ENCODE results near the gene SPTLC1. TPM values are rescaled to one million over a fixed set of nuclear protein-coding genes. Genes with fewer than 3 reads are reported as not detected.
A peak's percentile ranks its signal among the peaks of the same experiment; 100 is the strongest.

SPTLC1 gene
- total RNA-seq, 4 donors from 2014 or later: 50.0 to 57.8 (median 52.5) TPM

- Histone ChIP-seq H3K36me3 (peaks cover 42 to 86% (median 65%) of the 10 kb centered on the region in 4 donors), H3K4me1 (no peaks in the 10 kb centered on the region), H3K27me3 (no peaks in the 10 kb centered on the region), H3K9me3 (peaks cover 0 to 16% (median 9%) of the 10 kb centered on the region in 4 donors), H3K4me3 (no peak overlapping the region), H3K27ac (replicated peaks in 1 of 4) (no peak overlapping the region)
- no peak for DNase-seq (ENCODE audit: extremely low spot score)
- TF ChIP-seq CTCF (IDR thresholded peaks at IDR 0.05) (no peak), POLR2AphosphoS5 (IDR thresholded peaks at IDR 0.05) (no peak), EP300 (IDR thresholded peaks at IDR 0.05) (no peak), POLR2A (IDR thresholded peaks at IDR 0.05; ENCODE audit: low read depth) (no peak)
- WGBS: 86% methylated on average over 2 of the region's 2 CpGs
- intact Hi-C loops (cut with DNase I): no loop called here
These were observed 70.3 kb downstream of the SPTLC1 start for GRCh38 chr9:92044936-92045335.

GRCh38 chr9:92043002-92043401 lies 72.2 kb downstream of the SPTLC1 start:
- peaks cover 44 to 77% (median 61%) of the 10 kb centered on the region in 4 donors for H3K36me3 ChIP-seq
- H3K4me3 ChIP-seq: no peak overlapping the region
- no peak for DNase-seq (ENCODE audit: extremely low spot score)
- no peak overlapping the region for H3K27ac ChIP-seq (replicated peaks in 1 of 4)
- H3K4me1 ChIP-seq: peaks cover 0 to 10% (median 10%) of the 10 kb centered on the region in 4 donors
- intact Hi-C loops (cut with DNase I): no loop called here
- no peaks in the 10 kb centered on the region for H3K27me3 ChIP-seq
- TF ChIP-seq CTCF (IDR thresholded peaks at IDR 0.05): no peak
- no peak for TF ChIP-seq EP300 (IDR thresholded peaks at IDR 0.05)
- no peak for TF ChIP-seq POLR2AphosphoS5 (IDR thresholded peaks at IDR 0.05)
- no peak for TF ChIP-seq POLR2A (IDR thresholded peaks at IDR 0.05; ENCODE audit: low read depth)
- 98% methylated on average over 3 of the region's 3 CpGs for WGBS
- H3K9me3 ChIP-seq: peaks cover 0 to 16% (median 9%) of the 10 kb centered on the region in 4 donors

GRCh38 chr9:92042260-92042659 lies 73.0 kb downstream of the SPTLC1 start:
- TF ChIP-seq POLR2A (IDR thresholded peaks at IDR 0.05; ENCODE audit: low read depth): no peak
- TF ChIP-seq EP300 (IDR thresholded peaks at IDR 0.05): no peak
- no peak for TF ChIP-seq CTCF (IDR thresholded peaks at IDR 0.05)
- TF ChIP-seq POLR2AphosphoS5 (IDR thresholded peaks at IDR 0.05): no peak

GRCh38 chr9:92036756-92037155 lies 78.5 kb downstream of the SPTLC1 start:
- WGBS: 69% methylated on average over 2 of the region's 2 CpGs
- Histone ChIP-seq H3K4me1 (peaks cover 0 to 49% (median 42%) of the 10 kb centered on the region in 4 donors), H3K27me3 (no peaks in the 10 kb centered on the region), H3K4me3 (no peak overlapping the region), H3K9me3 (peaks cover 0 to 9% (median 3%) of the 10 kb centered on the region in 4 donors), H3K36me3 (peaks cover 19 to 76% (median 42%) of the 10 kb centered on the region in 4 donors), H3K27ac (replicated peaks in 1 of 4) (peak overlapping the region; percentile 57 to 81 (median 72))
- no peak for DNase-seq (ENCODE audit: extremely low spot score)
- TF ChIP-seq CTCF (IDR thresholded peaks at IDR 0.05) (no peak), POLR2AphosphoS5 (IDR thresholded peaks at IDR 0.05) (no peak), EP300 (IDR thresholded peaks at IDR 0.05) (no peak), POLR2A (IDR thresholded peaks at IDR 0.05; ENCODE audit: low read depth) (no peak)
- intact Hi-C loops (cut with DNase I): loop anchor here (10.0 kb wide), 2 partner anchors 262 to 292 kb away; no protein-coding TSS in a partner anchor

More at GRCh38 chr9:92042260-92042659, 73.0 kb downstream of the SPTLC1 start:
- no peak for DNase-seq (ENCODE audit: extremely low spot score)
- Histone ChIP-seq H3K27ac (replicated peaks in 1 of 4) (no peak overlapping the region), H3K4me1 (peaks cover 0 to 18% (median 17%) of the 10 kb centered on the region in 4 donors), H3K27me3 (no peaks in the 10 kb centered on the region), H3K36me3 (peaks cover 47 to 77% (median 63%) of the 10 kb centered on the region in 4 donors), H3K4me3 (no peak overlapping the region), H3K9me3 (peaks cover 0 to 16% (median 9%) of the 10 kb centered on the region in 4 donors)
- intact Hi-C loops (cut with DNase I): no loop called here
- 97% methylated on average over 1 of the region's 1 CpG for WGBS

GRCh38 chr9:92036411-92036746 lies 78.8 kb downstream of the SPTLC1 start:
- no peaks in the 10 kb centered on the region for H3K27me3 ChIP-seq
- peaks cover 17 to 77% (median 41%) of the 10 kb centered on the region in 4 donors for H3K36me3 ChIP-seq
- DNase-seq (ENCODE audit: extremely low spot score): no peak
- peaks cover 0 to 49% (median 42%) of the 10 kb centered on the region in 4 donors for H3K4me1 ChIP-seq
- intact Hi-C loops (cut with DNase I): loop anchor here (10.0 kb wide), 2 partner anchors 262 to 292 kb away; no protein-coding TSS in a partner anchor
- TF ChIP-seq EP300 (IDR thresholded peaks at IDR 0.05) (no peak), CTCF (IDR thresholded peaks at IDR 0.05) (no peak), POLR2AphosphoS5 (IDR thresholded peaks at IDR 0.05) (peak in 1 of 2 donors; percentile 19), POLR2A (IDR thresholded peaks at IDR 0.05; ENCODE audit: low read depth) (no peak)
- no peak overlapping the region for H3K4me3 ChIP-seq
- peaks cover 0 to 5% (median under 1%) of the 10 kb centered on the region in 4 donors for H3K9me3 ChIP-seq
- WGBS: 86% methylated on average over 5 of the region's 5 CpGs
- H3K27ac ChIP-seq (replicated peaks in 1 of 4): peak overlapping the region; percentile 57 to 81 (median 72)
